ENCODE measurements around the gene BAHCC1. TPM values are rescaled to one million over a fixed set of nuclear protein-coding genes. Genes with fewer than 3 reads are reported as not detected.

The BAHCC1 gene
- total and polyA plus RNA-seq, 9 of the 15 experiments (the other 6 are each of a cell fraction or from before 2014, with no cell fraction given) = 0.14 to 26.9 (median 5.0) TPM

DNA sequence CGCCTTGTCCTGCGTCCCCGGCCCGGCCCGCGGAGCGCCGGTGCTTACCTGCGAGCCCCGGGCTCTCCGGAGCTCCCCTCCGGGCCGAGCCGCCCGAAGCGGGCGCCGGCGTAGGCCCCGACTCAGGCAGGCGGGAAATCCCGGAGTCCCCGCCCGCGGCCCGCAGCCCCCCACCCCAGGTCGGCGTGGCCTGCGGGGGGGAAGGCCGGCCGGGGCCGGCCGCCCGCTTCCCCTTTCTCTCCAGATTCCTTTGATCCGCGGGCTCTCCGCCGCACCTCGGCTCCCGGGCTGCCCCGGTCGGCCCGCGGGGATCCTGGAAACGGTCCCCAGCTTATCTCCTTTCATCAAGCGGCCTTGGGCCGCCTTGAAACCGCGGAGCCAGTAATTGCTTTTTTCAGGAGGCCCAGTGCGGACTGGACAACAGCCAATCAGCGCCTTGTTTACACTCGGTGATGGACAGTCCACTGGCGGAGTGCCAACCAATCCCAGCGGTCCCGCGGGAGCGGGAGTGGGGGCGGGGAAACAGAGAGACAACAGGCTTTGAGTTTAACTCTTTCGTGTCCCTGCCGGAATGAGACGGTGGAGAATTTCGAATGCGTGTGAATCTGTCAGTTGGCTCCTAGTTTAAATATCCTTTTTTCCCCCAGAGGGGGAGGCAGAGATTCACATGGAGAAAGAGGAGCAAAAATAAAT, 1.4 kb upstream of the BAHCC1 start (continued):
- TF ChIP-seq STAT5A (IDR thresholded peaks at IDR 0.05; ENCODE audit: borderline replicate concordance, low read length) (peak; percentile 41; the same call in 1 of the 2 replicates), MXI1 (IDR thresholded peaks at IDR 0.05; ENCODE audit: low read depth, low read length) (peak; percentile 87), MIER1 (IDR thresholded peaks at IDR 0.05; ENCODE audit: low read depth) (peak; percentile 100), ATF1 (CRISPR knock-in tag; IDR thresholded peaks at IDR 0.05) (no peak), ATF1 (tag; IDR thresholded peaks at IDR 0.05) (peak; percentile 79), XRCC5 (IDR thresholded peaks at IDR 0.05; ENCODE audit: low read depth, low read length) (peak; percentile 94), NFIC (IDR thresholded peaks at IDR 0.05) (peak; percentile 100), CREM (IDR thresholded peaks at IDR 0.05; ENCODE audit: low read depth) (peak; percentile 36; the same call in 1 of the 2 replicates), CBFA2T3 (IDR thresholded peaks at IDR 0.05) (peak; percentile 42), HMG20B (CRISPR knock-in tag; IDR thresholded peaks at IDR 0.05) (no peak), ZSCAN32 (CRISPR knock-in tag; IDR thresholded peaks at IDR 0.05) (0 out of 2 replicates have a peak, but pooled peaks have one; percentile 14), RBM25 (IDR thresholded peaks at IDR 0.05; ENCODE audit: low read depth, low read length, severe bottlenecking) (peak; percentile 99), EP400 (IDR thresholded peaks at IDR 0.05) (peak; percentile 79), GTF2A2 (tag; IDR thresholded peaks at IDR 0.05) (no peak), SAP30 (IDR thresholded peaks at IDR 0.05; ENCODE audit: borderline replicate concordance, insufficient read depth, low read depth, low read length, poor library complexity, severe bottlenecking) (no peak), TGIF2 (CRISPR knock-in tag; IDR thresholded peaks at IDR 0.05) (no peak; the same call in 1 of the 2 replicates), FOS (IDR thresholded peaks at IDR 0.05; ENCODE audit: extremely low read depth, insufficient read length) (peak; percentile 79), ZEB2 (IDR thresholded peaks at IDR 0.05) (no peak), HIVEP1 (CRISPR knock-in tag; IDR thresholded peaks at IDR 0.05) (no peak), POU5F1 (IDR thresholded peaks at IDR 0.05; ENCODE audit: borderline replicate concordance, low read depth, low read length, partially characterized antibody) (peak; percentile 76), ZMIZ1 (IDR thresholded peaks at IDR 0.05; ENCODE audit: low read depth in 2 of 2, low read length in 2 of 2) (peak in 1 of 2 experiments; percentile 90; a peak in 2 of 4 replicates), MEIS2 (IDR thresholded peaks at IDR 0.05; ENCODE audit: partially characterized antibody) (peak; percentile 98), RBFOX2 (IDR thresholded peaks at IDR 0.05; ENCODE audit: low read depth, low read length) (peak; percentile 74), NCOA1 (IDR thresholded peaks at IDR 0.05; ENCODE audit: low read depth) (peak; percentile 68)
- TF ChIP-seq, protein P1, sequence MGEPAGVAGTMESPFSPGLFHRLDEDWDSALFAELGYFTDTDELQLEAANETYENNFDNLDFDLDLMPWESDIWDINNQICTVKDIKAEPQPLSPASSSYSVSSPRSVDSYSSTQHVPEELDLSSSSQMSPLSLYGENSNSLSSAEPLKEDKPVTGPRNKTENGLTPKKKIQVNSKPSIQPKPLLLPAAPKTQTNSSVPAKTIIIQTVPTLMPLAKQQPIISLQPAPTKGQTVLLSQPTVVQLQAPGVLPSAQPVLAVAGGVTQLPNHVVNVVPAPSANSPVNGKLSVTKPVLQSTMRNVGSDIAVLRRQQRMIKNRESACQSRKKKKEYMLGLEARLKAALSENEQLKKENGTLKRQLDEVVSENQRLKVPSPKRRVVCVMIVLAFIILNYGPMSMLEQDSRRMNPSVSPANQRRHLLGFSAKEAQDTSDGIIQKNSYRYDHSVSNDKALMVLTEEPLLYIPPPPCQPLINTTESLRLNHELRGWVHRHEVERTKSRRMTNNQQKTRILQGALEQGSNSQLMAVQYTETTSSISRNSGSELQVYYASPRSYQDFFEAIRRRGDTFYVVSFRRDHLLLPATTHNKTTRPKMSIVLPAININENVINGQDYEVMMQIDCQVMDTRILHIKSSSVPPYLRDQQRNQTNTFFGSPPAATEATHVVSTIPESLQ (CRISPR knock-in tag; IDR thresholded peaks at IDR 0.05) = peak; percentile 54; the same call in 1 of the 2 replicates
